ENCODE data around the gene COASY.

GRCh38 chr17:42571435-42572225, 9.7 kb downstream of the COASY start:
- TF ChIP-seq CTCF (IDR thresholded peaks at IDR 0.05; ENCODE audit: low read depth, low read length, missing input control) (no peak), FOXA1 (IDR thresholded peaks at IDR 0.05) (no peak), REST (IDR thresholded peaks at IDR 0.05) (no peak), YY1 (IDR thresholded peaks at IDR 0.05) (no peak), HNF4G (IDR thresholded peaks at IDR 0.05) (no peak), TAF1 (conservative IDR thresholded peaks at IDR 0.05) (no peak), RXRA (IDR thresholded peaks at IDR 0.05) (peak in 1 of 2 donors; percentile 23), GABPA (IDR thresholded peaks at IDR 0.05 in 1 of 2, conservative IDR thresholded peaks at IDR 0.05 in 1 of 2) (no peak), RAD21 (IDR thresholded peaks at IDR 0.05) (no peak), MAX (IDR thresholded peaks at IDR 0.05) (no peak)
